GM18517 (cell line): Measurements from ENCODE around the gene ANKRD11.
"Not testable (repeated sequence)": the region's sequence is repeated elsewhere in the genome, so short reads cannot be mapped to it uniquely, and the experiment has no call there.

Experiments used
- ATAC-seq: cut with Tn5 transposase; IDR thresholded peaks from one replicate; pipeline ENCODE4 v1.9.1; 2021; ENCODE audit warnings: mild to moderate bottlenecking, moderate library complexity; ENCODE audit not compliant: unreplicated experiment

Gene ANKRD11

GRCh38 chr16:89388536-89388935 lies 101.8 kb downstream of the ANKRD11 start:
- ATAC-seq = no peak

- no peak for ATAC-seq
These were observed 103.8 kb downstream of the ANKRD11 start for GRCh38 chr16:89386306-89387185.

GRCh38 chr16:89385712-89386111 lies 104.6 kb downstream of the ANKRD11 start:
- no peak for ATAC-seq

GRCh38 chr16:89384282-89384681 lies 106.1 kb downstream of the ANKRD11 start:
- ATAC-seq = no peak

- no peak for ATAC-seq
These were observed 107.0 kb downstream of the ANKRD11 start for GRCh38 chr16:89383095-89384003.

- ATAC-seq = not testable (repeated sequence)
These were observed 107.8 kb downstream of the ANKRD11 start for GRCh38 chr16:89382555-89382954.

GRCh38 chr16:89381788-89382187 lies 108.6 kb downstream of the ANKRD11 start:
- ATAC-seq = no peak

- no peak for ATAC-seq
These were observed 109.7 kb downstream of the ANKRD11 start for GRCh38 chr16:89380681-89381080.

GRCh38 chr16:89378947-89379771 lies 111.2 kb downstream of the ANKRD11 start:
- ATAC-seq = no peak

- ATAC-seq = no peak
These were observed 112.9 kb downstream of the ANKRD11 start for GRCh38 chr16:89377453-89377848.

- ATAC-seq = no peak
These were observed 113.4 kb downstream of the ANKRD11 start for GRCh38 chr16:89376812-89377452.

GRCh38 chr16:89375686-89376085 lies 114.7 kb downstream of the ANKRD11 start:
- no peak for ATAC-seq

GRCh38 chr16:89375021-89375420 lies 115.3 kb downstream of the ANKRD11 start:
- no peak for ATAC-seq

- ATAC-seq = no peak
These were observed 115.9 kb downstream of the ANKRD11 start for GRCh38 chr16:89374393-89374960.

- ATAC-seq = no peak
These were observed 116.8 kb downstream of the ANKRD11 start for GRCh38 chr16:89373355-89374110.

- no peak for ATAC-seq
These were observed 118.3 kb downstream of the ANKRD11 start for GRCh38 chr16:89371968-89372634.

GRCh38 chr16:89371386-89371785 lies 119.0 kb downstream of the ANKRD11 start:
- ATAC-seq = no peak

- no peak for ATAC-seq
These were observed 119.8 kb downstream of the ANKRD11 start for GRCh38 chr16:89370601-89371000.

GRCh38 chr16:89370081-89370511 lies 120.3 kb downstream of the ANKRD11 start:
- ATAC-seq = no peak
